HFFc6 (cell line): ENCODE measurements around the gene PACRG. TPM values are rescaled to one million over a fixed set of nuclear protein-coding genes. Genes with fewer than 3 reads are reported as not detected.

ENCODE experiments used
- DNase-seq: peaks from one replicate; pipeline ENCODE4 v3.0.0-alpha.2; 2018
- H3K27ac Mint-ChIP-seq: 2 replicates; pipeline ENCODE4 v1.8.0; 2020; ENCODE audit warnings: mild to moderate bottlenecking, mixed read lengths
- H3K27me3 Mint-ChIP-seq: 2 replicates; pipeline ENCODE4 v1.8.0; 2021; ENCODE audit warnings: mild to moderate bottlenecking, moderate library complexity, mixed read lengths; ENCODE audit not compliant: insufficient read depth
- H3K36me3 Mint-ChIP-seq: 2 replicates; pipeline ENCODE4 v1.8.0; 2021; ENCODE audit warnings: low read depth, mixed read lengths
- H3K4me1 Mint-ChIP-seq: 2 replicates; pipeline ENCODE4 v1.8.0; 2020; ENCODE audit warnings: low read depth, mixed read lengths
- H3K4me3 Mint-ChIP-seq: 2 replicates; pipeline ENCODE4 v1.8.0; 2020; ENCODE audit warnings: mild to moderate bottlenecking, moderate library complexity, mixed read lengths
- H3K9me3 Mint-ChIP-seq: 2 replicates; pipeline ENCODE4 v1.8.0; 2020; ENCODE audit warnings: mild to moderate bottlenecking, mixed read lengths
- total RNA-seq, 6 experiments: library from RNA; stranded (reverse); fragmentation: NEBNext Ultra II Directional; extraction: Animal tissue kit (Norgen Biotek cat#: 25700); gene quantifications; 2 replicates in 1 of 6; 3 replicates in 5 of 6; pipeline ENCODE4 v1.2.3, GENCODE V29; 2021
- TF ChIP-seq, protein P1 (sequence below): fragments of 200-600 bp; sonication (generic); IDR thresholded peaks from 2 replicates; pipeline ENCODE4 v1.5.0; 2021; ENCODE audit warnings: antibody characterized with exemption, mild to moderate bottlenecking

The PACRG gene
- total RNA-seq, 6 experiments from 2014 or later, result not detected

DNA sequence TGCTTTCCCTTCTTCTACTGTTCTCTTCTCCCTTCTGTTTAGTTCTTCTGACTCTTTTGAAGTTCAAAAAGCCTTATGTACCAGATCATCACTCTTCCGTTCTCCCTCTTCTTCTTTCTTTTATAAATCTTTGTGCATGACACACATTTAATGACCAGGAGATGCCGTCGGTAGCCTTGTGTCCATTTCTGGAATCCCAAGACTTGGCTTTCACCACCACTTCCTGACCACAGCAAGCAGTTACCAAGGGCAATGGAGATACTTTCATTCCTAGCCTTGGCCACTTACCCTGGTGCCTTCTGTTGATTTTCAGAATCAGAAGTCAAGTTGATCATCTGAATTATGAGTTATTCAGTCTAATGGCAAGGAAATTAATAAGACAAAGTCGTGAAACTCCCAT is 418.3 kb downstream of the PACRG start:
- TF ChIP-seq, protein P1, sequence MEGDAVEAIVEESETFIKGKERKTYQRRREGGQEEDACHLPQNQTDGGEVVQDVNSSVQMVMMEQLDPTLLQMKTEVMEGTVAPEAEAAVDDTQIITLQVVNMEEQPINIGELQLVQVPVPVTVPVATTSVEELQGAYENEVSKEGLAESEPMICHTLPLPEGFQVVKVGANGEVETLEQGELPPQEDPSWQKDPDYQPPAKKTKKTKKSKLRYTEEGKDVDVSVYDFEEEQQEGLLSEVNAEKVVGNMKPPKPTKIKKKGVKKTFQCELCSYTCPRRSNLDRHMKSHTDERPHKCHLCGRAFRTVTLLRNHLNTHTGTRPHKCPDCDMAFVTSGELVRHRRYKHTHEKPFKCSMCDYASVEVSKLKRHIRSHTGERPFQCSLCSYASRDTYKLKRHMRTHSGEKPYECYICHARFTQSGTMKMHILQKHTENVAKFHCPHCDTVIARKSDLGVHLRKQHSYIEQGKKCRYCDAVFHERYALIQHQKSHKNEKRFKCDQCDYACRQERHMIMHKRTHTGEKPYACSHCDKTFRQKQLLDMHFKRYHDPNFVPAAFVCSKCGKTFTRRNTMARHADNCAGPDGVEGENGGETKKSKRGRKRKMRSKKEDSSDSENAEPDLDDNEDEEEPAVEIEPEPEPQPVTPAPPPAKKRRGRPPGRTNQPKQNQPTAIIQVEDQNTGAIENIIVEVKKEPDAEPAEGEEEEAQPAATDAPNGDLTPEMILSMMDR, result no peak
- H3K36me3 Mint-ChIP-seq, result no peaks in the 10 kb centered on the region
- no peaks in the 10 kb centered on the region for H3K4me1 Mint-ChIP-seq
- DNase-seq, result peak; percentile 1
- H3K27me3 Mint-ChIP-seq, result no peaks in the 10 kb centered on the region
- no peak overlapping the region for H3K4me3 Mint-ChIP-seq
- peaks cover 13% of the 10 kb centered on the region for H3K9me3 Mint-ChIP-seq
- no peak overlapping the region for H3K27ac Mint-ChIP-seq

DNA sequence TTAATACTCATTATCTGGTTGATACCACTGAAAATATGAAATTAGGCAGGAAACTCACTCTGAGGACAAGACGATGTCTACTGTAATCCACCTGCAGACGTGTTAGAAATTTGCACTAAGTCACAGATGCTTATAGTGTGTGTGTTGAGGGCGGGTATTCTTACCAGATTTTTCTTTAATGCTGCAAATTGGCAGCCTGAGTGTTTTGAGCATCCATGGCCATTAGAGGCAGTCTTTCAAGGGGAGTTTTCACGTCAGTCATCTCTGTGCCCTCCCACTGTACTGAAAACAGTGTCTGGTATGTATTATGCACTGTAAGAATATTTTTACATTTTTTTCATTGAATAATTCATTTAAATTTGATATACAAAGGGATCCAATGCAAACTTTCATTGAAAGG is 420.2 kb downstream of the PACRG start:
- H3K27me3 Mint-ChIP-seq, result peaks cover 1% of the 10 kb centered on the region; the same call in 1 of the 2 replicates
- DNase-seq, result no peak
- H3K36me3 Mint-ChIP-seq, result no peaks in the 10 kb centered on the region
- H3K4me3 Mint-ChIP-seq, result no peak overlapping the region
- no peaks in the 10 kb centered on the region for H3K4me1 Mint-ChIP-seq
- TF ChIP-seq, protein P1, result no peak
- H3K9me3 Mint-ChIP-seq, result peaks cover 13% of the 10 kb centered on the region
- H3K27ac Mint-ChIP-seq, result no peak overlapping the region

DNA sequence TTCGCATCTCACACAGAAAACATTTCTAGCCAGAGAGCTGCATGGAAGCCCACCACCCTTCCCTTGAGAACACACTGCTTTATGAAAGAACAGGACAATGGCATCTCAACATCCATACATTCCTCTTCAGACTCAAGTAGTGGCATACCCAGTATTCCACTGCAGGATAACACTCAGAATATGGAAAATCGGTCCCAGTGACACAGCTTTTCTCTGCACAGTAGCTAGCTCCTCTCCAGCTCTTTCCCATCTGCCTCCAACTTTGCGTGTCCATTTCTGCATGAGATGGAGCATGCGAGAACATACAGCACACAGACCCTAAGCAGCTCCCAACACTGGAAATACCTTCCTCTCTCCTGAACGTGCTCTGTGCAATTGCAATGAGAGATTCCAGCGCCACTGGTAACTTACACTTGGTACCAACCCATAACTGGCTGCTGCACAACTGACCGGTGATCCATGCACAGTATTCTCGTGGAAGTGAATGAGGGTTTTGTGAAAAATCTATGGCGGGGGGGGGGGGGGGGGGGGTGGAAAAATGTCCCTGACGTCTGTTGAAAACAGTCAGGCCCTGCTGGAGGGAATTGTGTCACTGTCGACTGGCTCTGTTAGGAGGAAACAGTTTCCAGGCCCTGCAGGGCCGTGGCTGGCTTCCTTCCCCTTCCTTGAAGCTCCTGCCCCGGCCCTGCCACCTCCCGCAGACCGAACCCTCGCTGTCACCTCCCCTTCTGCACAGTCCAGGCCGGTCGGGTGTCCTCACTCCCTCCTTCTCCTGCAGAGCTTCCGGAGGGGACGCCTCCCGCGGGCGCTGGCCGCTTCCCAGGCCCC is 420.9 kb downstream of the PACRG start:
- Mint-ChIP-seq H3K36me3 (no peaks in the 10 kb centered on the region), H3K4me1 (no peaks in the 10 kb centered on the region), H3K9me3 (peaks cover 9% of the 10 kb centered on the region), H3K27ac (no peak overlapping the region), H3K4me3 (no peak overlapping the region), H3K27me3 (peaks cover 1% of the 10 kb centered on the region; the same call in 1 of the 2 replicates)
- DNase-seq, result no peak
- TF ChIP-seq, protein P1, result no peak

DNA sequence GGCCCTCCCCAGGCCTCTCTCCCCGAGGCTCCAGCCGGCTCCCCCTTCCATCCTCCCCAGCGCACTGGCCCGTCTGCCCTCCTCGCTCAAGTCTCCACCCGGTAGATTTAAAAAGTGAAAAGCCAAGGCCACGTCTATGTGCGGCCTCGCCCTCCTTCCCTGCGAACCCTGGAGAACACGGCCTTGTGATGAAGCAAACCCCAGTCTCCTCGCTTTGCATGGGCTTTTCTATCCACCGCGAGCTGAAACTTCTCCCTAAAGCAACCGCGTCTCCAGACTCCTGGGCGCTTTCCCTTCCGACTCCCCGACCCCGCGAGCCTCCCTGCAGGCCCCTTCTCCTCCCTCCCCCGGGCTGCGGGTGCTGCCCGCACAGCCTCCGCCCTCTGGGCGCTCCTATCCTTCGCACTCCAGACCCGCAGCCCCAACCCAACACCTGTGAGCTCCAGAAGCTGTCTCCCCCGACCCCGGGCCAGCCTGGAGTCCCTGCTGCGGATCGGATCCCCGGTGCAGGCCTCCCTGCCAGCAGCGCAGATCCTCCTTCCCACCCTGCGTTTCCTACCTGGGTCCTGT is 421.6 kb downstream of the PACRG start:
- no peak for DNase-seq
- Mint-ChIP-seq H3K4me1 (no peaks in the 10 kb centered on the region), H3K36me3 (no peaks in the 10 kb centered on the region), H3K9me3 (peaks cover 9% of the 10 kb centered on the region), H3K27ac (no peak overlapping the region), H3K4me3 (no peak overlapping the region), H3K27me3 (peaks cover 1% of the 10 kb centered on the region; the same call in 1 of the 2 replicates)
- TF ChIP-seq, protein P1, result no peak

DNA sequence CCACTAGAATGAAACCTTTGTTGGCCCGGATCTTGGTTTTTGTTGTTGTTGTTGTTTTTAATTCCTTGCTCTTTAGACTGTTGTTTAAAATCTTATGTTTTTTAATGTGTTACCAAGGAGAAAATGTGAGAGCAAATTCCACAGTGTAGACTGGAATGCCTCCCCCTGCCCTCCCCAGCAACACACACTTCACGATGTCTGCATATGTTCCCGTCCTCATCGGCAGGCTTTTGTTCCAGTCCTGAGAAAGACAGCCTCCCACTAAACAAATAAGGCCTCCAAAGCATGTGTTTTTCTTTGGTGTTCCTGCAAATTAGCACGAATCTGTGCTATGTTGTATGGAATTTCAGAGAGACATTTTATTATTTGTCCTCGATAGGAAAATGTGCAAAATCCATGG is 423.4 kb downstream of the PACRG start:
- Mint-ChIP-seq H3K27me3 (peaks cover 1% of the 10 kb centered on the region; the same call in 1 of the 2 replicates), H3K27ac (no peak overlapping the region), H3K4me3 (no peak overlapping the region), H3K4me1 (no peaks in the 10 kb centered on the region), H3K36me3 (no peaks in the 10 kb centered on the region), H3K9me3 (peaks cover 9% of the 10 kb centered on the region)
- no peak for DNase-seq
- TF ChIP-seq, protein P1, result no peak
